Neural progenitor cell (in vitro differentiated cells): ENCODE measurements around the gene KIAA1217.

ENCODE experiments used
- EZH2phosphoT487 ChIP-seq: fragments of 200-600 bp; sonication (generic); IDR thresholded peaks from 2 replicates; pipeline ENCODE4 v1.6.1; 2017; ENCODE audit warnings: antibody characterized with exemption
- TF ChIP-seq, protein P1 (sequence below): fragments of 200-600 bp; sonication (generic); IDR thresholded peaks from 2 replicates; pipeline ENCODE4 v1.5.1; 2017; ENCODE audit warnings: antibody characterized with exemption, mild to moderate bottlenecking

DNA sequence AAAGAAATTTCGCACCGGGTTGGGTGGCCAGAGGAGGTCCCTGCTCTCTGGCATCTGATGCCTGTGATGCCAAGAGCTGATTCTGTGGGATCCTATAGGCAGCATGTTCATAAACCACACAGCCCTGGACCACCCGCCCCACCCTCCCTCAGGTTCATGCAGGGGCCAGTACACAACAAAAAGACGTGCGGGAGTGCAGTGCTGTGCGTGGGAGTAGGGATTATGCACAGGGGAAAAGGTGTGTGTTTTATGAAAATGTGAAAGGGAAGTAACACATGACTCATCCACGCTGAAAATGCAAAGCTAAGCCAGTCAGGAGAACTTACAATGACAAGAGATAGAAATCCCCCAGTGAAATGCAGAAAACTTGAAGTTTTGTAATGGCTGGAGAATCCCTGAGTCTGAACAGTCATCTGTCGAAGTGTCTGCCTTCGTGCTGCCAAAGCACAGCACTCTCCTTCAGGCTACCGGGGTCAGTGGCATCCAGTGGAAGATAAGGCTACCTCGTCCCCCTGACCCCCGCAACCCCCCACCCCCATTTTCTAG is 1.1 kb downstream of the KIAA1217 start:
- TF ChIP-seq, protein P1, sequence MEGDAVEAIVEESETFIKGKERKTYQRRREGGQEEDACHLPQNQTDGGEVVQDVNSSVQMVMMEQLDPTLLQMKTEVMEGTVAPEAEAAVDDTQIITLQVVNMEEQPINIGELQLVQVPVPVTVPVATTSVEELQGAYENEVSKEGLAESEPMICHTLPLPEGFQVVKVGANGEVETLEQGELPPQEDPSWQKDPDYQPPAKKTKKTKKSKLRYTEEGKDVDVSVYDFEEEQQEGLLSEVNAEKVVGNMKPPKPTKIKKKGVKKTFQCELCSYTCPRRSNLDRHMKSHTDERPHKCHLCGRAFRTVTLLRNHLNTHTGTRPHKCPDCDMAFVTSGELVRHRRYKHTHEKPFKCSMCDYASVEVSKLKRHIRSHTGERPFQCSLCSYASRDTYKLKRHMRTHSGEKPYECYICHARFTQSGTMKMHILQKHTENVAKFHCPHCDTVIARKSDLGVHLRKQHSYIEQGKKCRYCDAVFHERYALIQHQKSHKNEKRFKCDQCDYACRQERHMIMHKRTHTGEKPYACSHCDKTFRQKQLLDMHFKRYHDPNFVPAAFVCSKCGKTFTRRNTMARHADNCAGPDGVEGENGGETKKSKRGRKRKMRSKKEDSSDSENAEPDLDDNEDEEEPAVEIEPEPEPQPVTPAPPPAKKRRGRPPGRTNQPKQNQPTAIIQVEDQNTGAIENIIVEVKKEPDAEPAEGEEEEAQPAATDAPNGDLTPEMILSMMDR, result no peak
- TF ChIP-seq EZH2phosphoT487, result no peak
